Heart right ventricle (tissue), 16 donors: ENCODE measurements around the gene SPTB. TPM values are rescaled to one million over a fixed set of nuclear protein-coding genes. Genes with fewer than 3 reads are reported as not detected.

Experiments
- ATAC-seq, 8 donors: fragments of 200-7000 bp; cut with Tn5 transposase; one replicate each; pipeline ENCODE4 v1.9.1; 2020; ENCODE audit warnings: mild to moderate bottlenecking in 8 of 8, moderate library complexity in 8 of 8, moderate number of reproducible peaks in 1 of 8
- DNase-seq, 2 donors: peaks; one replicate each; pipeline ENCODE4 v3.0.0-alpha.2; 2020
- H3K27ac ChIP-seq, 10 donors: fragments of 200-600 bp; sonication (generic) in 2 of 10; one replicate each; pipeline versions ENCODE4 v1.5.0 to v1.8.0; 2020 to 2022; ENCODE audit warnings: mild to moderate bottlenecking in 3 of 10
- H3K27me3 ChIP-seq, 7 donors: fragments of 200-600 bp; one replicate each; pipeline ENCODE4 v1.8.0; 2021 to 2022; ENCODE audit warnings: mild to moderate bottlenecking in 2 of 7
- H3K36me3 ChIP-seq, 9 donors: fragments of 200-600 bp; sonication (generic) in 1 of 9; one replicate each; pipeline versions ENCODE4 v1.5.0 to v1.8.0; 2020 to 2022; ENCODE audit warnings: mild to moderate bottlenecking in 2 of 9
- H3K4me1 ChIP-seq, 9 donors: fragments of 200-600 bp; sonication (generic) in 1 of 9; one replicate each; pipeline versions ENCODE4 v1.5.0 to v1.8.0; 2020 to 2022; ENCODE audit warnings: mild to moderate bottlenecking in 4 of 9
- H3K4me3 ChIP-seq, 10 donors: fragments of 200-600 bp; sonication (generic) in 2 of 10; one replicate each; pipeline versions ENCODE4 v1.5.0 to v1.8.0; 2020 to 2022; ENCODE audit warnings: mild to moderate bottlenecking in 7 of 10, moderate library complexity in 2 of 10
- H3K9me3 ChIP-seq, 11 donors: fragments of 200-600 bp in 10 of 11; sonication (generic) in 2 of 11; one replicate each; pipeline versions ENCODE4 v1.5.0 to v1.8.0; 2013 to 2022; ENCODE audit warnings: mild to moderate bottlenecking in 2 of 11, control low read depth in 1 of 11, moderate library complexity in 1 of 11
- WGBS, 2 donors: extraction: QIAGEN DNeasy Blood & Tissue Kit; methylation state at CpG; one replicate each; pipeline ENCODE4 v1.1.7; 2013; ENCODE audit warnings: inconsistent platforms in 1 of 2; 5-methylcytosine and 5-hydroxymethylcytosine counted together
- intact Hi-C, 10 donors: fragments of 100-400 bp; cut with DNase I; formaldehyde crosslinking; loops; one replicate each; pipeline versions ENCODE4 v1.11.1 to v1.14.2; 2022
- polyA plus RNA-seq, 2 donors: library from polyadenylated mRNA; stranded (reverse); fragments of 200-250 nt; gene quantifications; one replicate each; pipeline ENCODE4 v1.2.3, GENCODE V29; 2013
- total RNA-seq, 10 donors: library from RNA; stranded (reverse); fragmentation: NEBNext Ultra II Directional in 3 of 10; extraction: Animal tissue kit (Norgen Biotek cat#: 25700) in 3 of 10; gene quantifications; one replicate each; pipeline versions ENCODE4 v1.2.1 to v1.2.4, GENCODE V29; 2021 to 2023
- TF ChIP-seq, protein P1 (sequence below), 9 donors: fragments of 200-600 bp; sonication (generic) in 2 of 9; IDR thresholded peaks; one replicate each; pipeline versions ENCODE4 v1.5.0 to v1.8.0; 2021 to 2022; ENCODE audit warnings: antibody characterized with exemption in 9 of 9, mild to moderate bottlenecking in 5 of 9, moderate library complexity in 1 of 9
- donor health status: Arrhythmogenic right ventricular cardiomyopathy.
- donor health status: ischemic (EF 13 %, LVEDD 7.1; RV severe dilation, severe dysfunction).
- donor health status: healthy with polysubstance abuse.
- donor health status: DM: no; HTN: yes; CAD: no.
- donor health status: DM: no; HTN: no; CAD: no.
- donor health status: ischemic (EF 25% LVEDD 6.9; RV normal size, moderate dysfunction).
- donor health status: ischemic (EF 25% LVEDD 5.7; RV mildly dilated, moderate dysfunction).
- donor health status: healthy.
- donor health status: DM: yes; HTN: yes; CAD: no.
- donor health status: Ischemic cardiomyopathy.
- donor health status: ischemic (EF 35%, LVEDD 5.7; RV mildly dilated, moderate dysfunction).
- donor health status: nonischemic (EF 11% LVEDD 7.7; RV severe dilation, severe dysfunction).
- donor health status: DM: yes; HTN: yes; CAD: no.
- donor health status: PGD.
- donor health status: ischemic (EF 29% LVEDD 5.4; RV normal size, mild dysfunction).
- donor health status: nonischemic (EF 23%, LVEDD 6.1; RV moderate dilation, normal function).

Gene SPTB
- total and polyA plus RNA-seq, 12 donors: 24.0 to 114 (median 92.1) TPM

DNA sequence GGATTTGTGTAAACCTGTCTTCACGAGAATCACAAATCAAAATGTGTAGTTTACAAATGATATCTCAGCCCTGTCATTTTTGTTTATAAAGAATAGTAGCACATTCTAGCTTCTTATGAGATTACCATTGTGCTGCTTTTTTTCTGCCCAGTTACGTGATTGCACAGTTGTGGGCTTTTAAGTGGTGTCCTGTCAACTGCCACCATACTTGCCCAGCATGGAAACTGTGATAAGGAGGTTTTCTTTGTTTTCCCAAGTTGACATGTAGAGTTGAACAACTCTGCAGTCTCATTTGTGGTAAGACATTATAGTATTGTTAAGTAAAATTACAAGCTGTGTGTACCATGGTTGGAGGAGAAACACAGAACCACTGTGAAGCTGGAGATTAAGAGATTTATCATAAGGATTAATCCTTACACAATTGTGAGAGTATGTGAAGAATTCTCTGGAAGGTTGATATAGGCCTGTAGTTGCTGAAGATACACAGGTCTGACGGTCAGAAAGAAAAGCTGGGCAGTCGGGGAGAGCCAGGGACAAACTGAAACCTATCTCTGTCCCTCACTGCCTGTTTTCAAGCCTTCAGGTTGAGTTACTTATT, 46.8 kb upstream of the SPTB start:
- no peak for ATAC-seq
- intact Hi-C loops: no loop called here

DNA sequence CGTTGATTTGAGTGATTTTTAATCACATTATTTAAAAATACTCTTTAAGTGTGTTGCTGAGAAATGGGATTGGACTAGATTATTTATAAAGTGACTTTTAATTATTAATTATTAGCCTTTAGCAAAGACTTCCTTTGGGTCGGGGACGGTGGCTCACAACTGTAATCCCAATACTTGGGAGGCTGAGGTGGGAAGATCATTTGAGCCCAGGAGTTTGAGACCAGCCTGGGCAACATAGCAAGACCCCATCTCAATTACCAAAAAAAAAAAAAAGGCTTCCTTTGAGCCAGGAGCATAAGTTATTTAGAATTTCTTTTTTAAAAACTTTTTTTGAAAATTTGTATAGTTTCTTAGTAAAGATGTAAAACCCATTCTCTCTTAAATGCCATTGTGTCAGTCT, 43.3 kb upstream of the SPTB start:
- TF ChIP-seq, protein P1, sequence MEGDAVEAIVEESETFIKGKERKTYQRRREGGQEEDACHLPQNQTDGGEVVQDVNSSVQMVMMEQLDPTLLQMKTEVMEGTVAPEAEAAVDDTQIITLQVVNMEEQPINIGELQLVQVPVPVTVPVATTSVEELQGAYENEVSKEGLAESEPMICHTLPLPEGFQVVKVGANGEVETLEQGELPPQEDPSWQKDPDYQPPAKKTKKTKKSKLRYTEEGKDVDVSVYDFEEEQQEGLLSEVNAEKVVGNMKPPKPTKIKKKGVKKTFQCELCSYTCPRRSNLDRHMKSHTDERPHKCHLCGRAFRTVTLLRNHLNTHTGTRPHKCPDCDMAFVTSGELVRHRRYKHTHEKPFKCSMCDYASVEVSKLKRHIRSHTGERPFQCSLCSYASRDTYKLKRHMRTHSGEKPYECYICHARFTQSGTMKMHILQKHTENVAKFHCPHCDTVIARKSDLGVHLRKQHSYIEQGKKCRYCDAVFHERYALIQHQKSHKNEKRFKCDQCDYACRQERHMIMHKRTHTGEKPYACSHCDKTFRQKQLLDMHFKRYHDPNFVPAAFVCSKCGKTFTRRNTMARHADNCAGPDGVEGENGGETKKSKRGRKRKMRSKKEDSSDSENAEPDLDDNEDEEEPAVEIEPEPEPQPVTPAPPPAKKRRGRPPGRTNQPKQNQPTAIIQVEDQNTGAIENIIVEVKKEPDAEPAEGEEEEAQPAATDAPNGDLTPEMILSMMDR (IDR thresholded peaks at IDR 0.05): no peak
- no peak overlapping the region for H3K4me3 ChIP-seq
- no peak overlapping the region for H3K27ac ChIP-seq
- no peaks in the 10 kb centered on the region for H3K27me3 ChIP-seq
- no peaks in the 10 kb centered on the region for H3K9me3 ChIP-seq
- H3K36me3 ChIP-seq: peaks cover 0 to 50% (median 25%) of the 10 kb centered on the region in 9 donors
- DNase-seq (no peak), ATAC-seq (no peak)
- intact Hi-C loops: no loop called here
- 86 to 90% methylated on average over 3 of the region's 3 CpGs for WGBS, 2 donors
- H3K4me1 ChIP-seq: peaks cover 4 to 47% (median 34%) of the 10 kb centered on the region in 9 donors

More for the DNA sequence above, 46.8 kb upstream of the SPTB start:
- no peaks in the 10 kb centered on the region for H3K9me3 ChIP-seq
- H3K27ac ChIP-seq: peak overlapping the region in 4 of 10 donors; percentile 7 to 61 (median 51)
- no peak for DNase-seq
- H3K4me3 ChIP-seq: no peak overlapping the region
- peaks cover 7 to 47% (median 33%) of the 10 kb centered on the region in 9 donors for H3K4me1 ChIP-seq
- peaks cover 0 to 82% (median 36%) of the 10 kb centered on the region in 9 donors for H3K36me3 ChIP-seq
- TF ChIP-seq, protein P1 (IDR thresholded peaks at IDR 0.05): no peak
- 68 to 73% methylated on average over 4 of the region's 4 CpGs for WGBS, 2 donors
- H3K27me3 ChIP-seq: no peaks in the 10 kb centered on the region

DNA sequence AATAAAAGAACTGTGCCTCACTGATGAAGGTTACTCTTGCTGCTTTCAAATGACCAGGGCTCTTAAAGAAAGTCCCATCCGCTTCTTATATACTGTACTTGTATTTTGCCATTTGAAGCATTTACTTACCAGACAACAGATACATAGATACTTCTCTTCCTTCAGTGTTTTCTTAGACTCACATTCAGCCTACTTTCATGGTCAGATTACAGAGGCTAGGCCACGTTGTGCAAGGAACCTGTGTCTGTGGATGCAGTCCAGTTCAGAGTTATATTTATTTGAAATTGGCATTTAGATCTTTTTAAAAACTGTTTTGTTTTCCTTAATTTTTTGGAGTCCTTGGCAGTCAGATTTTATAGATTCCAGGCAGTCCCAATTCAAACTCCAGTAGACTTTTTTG, 40.8 kb upstream of the SPTB start:
- intact Hi-C loops: no loop called here
- TF ChIP-seq, protein P1 (IDR thresholded peaks at IDR 0.05): no peak
- Histone ChIP-seq H3K4me1 (peaks cover 6 to 55% (median 49%) of the 10 kb centered on the region in 9 donors), H3K36me3 (peaks cover 0 to 25% (median 9%) of the 10 kb centered on the region in 9 donors), H3K27me3 (no peaks in the 10 kb centered on the region), H3K4me3 (no peak overlapping the region), H3K9me3 (no peaks in the 10 kb centered on the region), H3K27ac (peak overlapping the region in 4 of 10 donors; percentile 4 to 36 (median 22))
- ATAC-seq (no peak), DNase-seq (no peak)
- 77 to 84% methylated on average over 2 of the region's 2 CpGs for WGBS, 2 donors

DNA sequence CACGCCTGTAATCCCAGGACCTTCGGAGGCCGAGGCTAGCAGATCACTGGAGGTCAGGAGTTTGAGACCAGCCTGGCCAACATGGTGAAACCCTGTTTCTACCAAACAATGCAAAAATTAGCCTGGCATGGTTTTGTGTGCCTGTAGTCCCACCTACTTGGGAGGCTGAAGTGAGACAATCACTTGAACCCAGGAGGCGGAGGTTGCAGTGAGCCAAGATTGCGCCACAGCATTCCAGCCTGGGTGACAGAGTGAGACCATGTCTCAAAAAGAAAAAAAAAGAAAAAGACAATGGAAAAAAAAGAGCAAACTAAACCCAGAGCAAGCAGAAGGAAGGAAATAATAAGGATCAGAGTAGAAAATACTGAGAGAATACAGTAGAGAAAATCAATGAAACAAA, 39.9 kb upstream of the SPTB start:
- intact Hi-C loops: loop anchor here in 4 of 10 donors (5.0 to 10.0 kb wide), 3 partner anchors 53 to 65 kb away; partner anchors contain the start of genes FNTB (in 2 of the 4) and RAB15 (in 1 of the 4)
- DNase-seq: no peak
- TF ChIP-seq, protein P1 (IDR thresholded peaks at IDR 0.05): no peak
- 93 to 94% methylated on average over 5 of the region's 5 CpGs for WGBS, 2 donors
- Histone ChIP-seq H3K9me3 (no peaks in the 10 kb centered on the region), H3K27ac (peak overlapping the region in 2 of 10 donors; percentile 24 to 36), H3K4me3 (no peak overlapping the region), H3K4me1 (peaks cover 12 to 61% (median 56%) of the 10 kb centered on the region in 9 donors), H3K36me3 (peaks cover 0 to 16% (median 6%) of the 10 kb centered on the region in 9 donors), H3K27me3 (no peaks in the 10 kb centered on the region)
- no peak for ATAC-seq
